Gastroesophageal sphincter (tissue), 4 donors: ENCODE measurements around the gene BHMT. TPM values are rescaled to one million over a fixed set of nuclear protein-coding genes. Genes with fewer than 3 reads are reported as not detected.

Source experiments
- ATAC-seq: fragments of 150-250 bp; one replicate; pipeline ENCODE4 v1.9.1; 2016; ENCODE audit warnings: mild to moderate bottlenecking, moderate library complexity
- H3K27ac ChIP-seq, 4 donors: fragments of 200-600 bp; sonication (generic) in 3 of 4; 1 replicate in 3 of 4; 2 replicates in 1 of 4; pipeline ENCODE4 v1.5.1; 2016 to 2019
- H3K27me3 ChIP-seq: fragments of 200-600 bp; sonication (generic); one replicate; pipeline ENCODE4 v1.5.1; 2019
- H3K36me3 ChIP-seq, 2 donors: fragments of 200-600 bp; sonication (generic); one replicate each; pipeline ENCODE4 v1.5.1; 2019; ENCODE audit warnings: control low read depth in 1 of 2
- H3K4me1 ChIP-seq, 3 donors: fragments of 200-600 bp; sonication (generic); 1 replicate in 2 of 3; 2 replicates in 1 of 3; pipeline ENCODE4 v1.5.1; 2016 to 2019; ENCODE audit warnings: control low read depth in 2 of 3
- H3K4me3 ChIP-seq, 2 donors: fragments of 200-600 bp; sonication (generic); one replicate each; pipeline ENCODE4 v1.5.1; 2019; ENCODE audit warnings: mild to moderate bottlenecking in 1 of 2, moderate library complexity in 1 of 2
- H3K9me3 ChIP-seq, 3 donors: fragments of 200-600 bp; sonication (generic); one replicate each; pipeline ENCODE4 v1.5.1; 2017 to 2019; ENCODE audit warnings: control low read depth in 2 of 3
- EP300 ChIP-seq: sonication (generic); formaldehyde crosslinking; IDR thresholded peaks from one replicate; pipeline ENCODE4 v1.6.1; 2017; ENCODE audit warnings: antibody characterized with exemption, mild to moderate bottlenecking
- POLR2A ChIP-seq, 2 donors: fragments of 450-650 bp; IDR thresholded peaks; one replicate each; pipeline ENCODE4 v1.6.1; 2017; ENCODE audit warnings: antibody characterized with exemption in 2 of 2, mild to moderate bottlenecking in 2 of 2, moderate library complexity in 1 of 2
- POLR2AphosphoS5 ChIP-seq: sonication (generic); formaldehyde crosslinking; IDR thresholded peaks from one replicate; pipeline ENCODE4 v1.6.1; 2017; ENCODE audit warnings: antibody characterized with exemption
- WGBS, 2 donors: methylation state at CpG; one replicate each; pipeline ENCODE4 v1.1.5; 2018; ENCODE audit warnings: low coverage in 1 of 2; 5-methylcytosine and 5-hydroxymethylcytosine counted together
- total RNA-seq, 4 donors: library from RNA; depleted of rRNA; stranded (reverse); fragments of >200 nt; gene quantifications; one replicate each; pipeline ENCODE4 v1.1.0, GENCODE V29; 2016
- TF ChIP-seq, protein P1 (sequence below), 4 experiments: fragments of 200-600 bp in 2 of 4; fragments of 450-650 bp in 2 of 4; sonication (generic) in 1 of 4; IDR thresholded peaks; one replicate each; pipeline ENCODE4 v1.5.1; 2017 to 2019; ENCODE audit warnings: antibody characterized with exemption in 4 of 4, mild to moderate bottlenecking in 2 of 4, moderate library complexity in 2 of 4

Gene BHMT
- total RNA-seq, 4 donors from 2014 or later = 1.9 to 10.8 (median 2.7) TPM; not detected in 1

DNA sequence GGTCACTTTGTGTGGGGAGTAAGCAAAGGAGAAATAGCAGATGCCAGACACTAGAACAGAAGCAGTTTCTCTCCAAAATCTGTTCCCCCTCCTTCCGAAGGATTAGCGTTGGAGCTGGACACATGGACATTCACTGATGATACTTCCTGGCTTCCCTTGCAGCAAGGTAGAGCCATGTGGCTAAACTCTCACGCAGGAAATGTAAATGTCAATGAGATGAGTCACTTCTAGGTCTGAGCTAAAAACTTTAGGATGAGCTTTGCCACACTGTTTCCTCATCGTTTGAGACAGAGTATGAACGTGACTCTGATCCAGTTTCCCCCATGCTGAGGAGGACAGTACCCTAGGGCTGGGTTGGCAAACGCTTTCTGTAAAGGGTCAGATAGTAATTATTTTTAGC, 37.0 kb upstream of the BHMT start:
- peaks cover 2% of the 10 kb centered on the region for H3K27me3 ChIP-seq
- no peak overlapping the region for H3K4me3 ChIP-seq
- peaks cover 0 to 10% (median 0%) of the 10 kb centered on the region in 3 donors for H3K9me3 ChIP-seq
- no peaks in the 10 kb centered on the region for H3K36me3 ChIP-seq
- TF ChIP-seq POLR2AphosphoS5 = no peak
- TF ChIP-seq, protein P1, sequence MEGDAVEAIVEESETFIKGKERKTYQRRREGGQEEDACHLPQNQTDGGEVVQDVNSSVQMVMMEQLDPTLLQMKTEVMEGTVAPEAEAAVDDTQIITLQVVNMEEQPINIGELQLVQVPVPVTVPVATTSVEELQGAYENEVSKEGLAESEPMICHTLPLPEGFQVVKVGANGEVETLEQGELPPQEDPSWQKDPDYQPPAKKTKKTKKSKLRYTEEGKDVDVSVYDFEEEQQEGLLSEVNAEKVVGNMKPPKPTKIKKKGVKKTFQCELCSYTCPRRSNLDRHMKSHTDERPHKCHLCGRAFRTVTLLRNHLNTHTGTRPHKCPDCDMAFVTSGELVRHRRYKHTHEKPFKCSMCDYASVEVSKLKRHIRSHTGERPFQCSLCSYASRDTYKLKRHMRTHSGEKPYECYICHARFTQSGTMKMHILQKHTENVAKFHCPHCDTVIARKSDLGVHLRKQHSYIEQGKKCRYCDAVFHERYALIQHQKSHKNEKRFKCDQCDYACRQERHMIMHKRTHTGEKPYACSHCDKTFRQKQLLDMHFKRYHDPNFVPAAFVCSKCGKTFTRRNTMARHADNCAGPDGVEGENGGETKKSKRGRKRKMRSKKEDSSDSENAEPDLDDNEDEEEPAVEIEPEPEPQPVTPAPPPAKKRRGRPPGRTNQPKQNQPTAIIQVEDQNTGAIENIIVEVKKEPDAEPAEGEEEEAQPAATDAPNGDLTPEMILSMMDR (IDR thresholded peaks at IDR 0.05) = no peak
- TF ChIP-seq EP300 = no peak
- no peak for TF ChIP-seq POLR2A (IDR thresholded peaks at IDR 0.05)
- WGBS, 2 donors = 65 to 75% methylated on average over 4 to 5 of the region's 6 CpGs
- no peak for ATAC-seq
- H3K27ac ChIP-seq = peak overlapping the region in 3 of 4 donors; percentile 75 to 77 (median 75)
- peaks cover 0 to 52% (median 6%) of the 10 kb centered on the region in 3 donors for H3K4me1 ChIP-seq

DNA sequence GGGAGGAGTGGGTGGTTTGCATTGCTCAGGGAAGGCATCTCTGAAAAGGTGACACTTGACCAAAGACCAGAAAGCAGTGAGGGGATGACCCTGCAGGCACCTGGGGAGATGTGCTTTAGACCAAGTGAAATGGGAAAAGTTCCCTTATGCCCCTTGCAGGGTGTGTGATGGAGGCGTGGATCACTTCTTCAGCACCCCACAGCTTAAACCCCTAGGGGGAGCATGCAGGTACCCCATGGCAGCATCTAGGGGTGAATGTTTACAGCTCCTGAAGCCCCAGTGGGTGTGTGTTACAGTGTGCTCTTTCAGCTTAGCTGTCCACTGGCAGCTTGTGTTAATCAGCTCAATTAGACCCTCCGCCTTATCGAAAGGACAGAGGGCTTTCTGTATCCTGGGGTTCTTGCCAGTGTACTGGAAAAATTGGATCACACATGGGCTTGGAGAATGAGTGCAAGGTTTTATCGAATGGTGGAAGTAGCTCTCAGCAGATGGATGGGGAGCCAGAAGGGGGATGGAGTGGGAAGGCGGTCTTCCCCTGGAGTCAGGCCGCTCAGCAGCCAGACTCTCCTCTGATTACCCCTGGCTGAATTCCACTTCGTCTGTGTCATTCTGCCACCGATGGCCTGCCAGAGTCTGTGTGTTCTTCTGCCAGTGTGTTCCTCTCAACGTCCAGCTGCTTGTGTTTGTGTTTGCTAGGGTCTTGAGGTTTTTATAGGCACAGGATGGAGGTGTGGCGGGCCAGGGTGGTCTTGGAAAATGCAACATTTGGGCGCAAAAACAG, 35.8 kb upstream of the BHMT start:
- Histone ChIP-seq H3K4me1 (peaks cover 0 to 40% (median 6%) of the 10 kb centered on the region in 3 donors), H3K9me3 (peaks cover 0 to 10% (median 0%) of the 10 kb centered on the region in 3 donors), H3K36me3 (peaks cover 0 to 8% of the 10 kb centered on the region in 2 donors), H3K27me3 (no peaks in the 10 kb centered on the region), H3K27ac (peak overlapping the region in 3 of 4 donors; percentile 75 to 77 (median 75)), H3K4me3 (no peak overlapping the region)
- 59 to 100% methylated on average over 3 to 5 of the region's 11 CpGs for WGBS, 2 donors
- no peak for TF ChIP-seq POLR2AphosphoS5
- TF ChIP-seq POLR2A (IDR thresholded peaks at IDR 0.05) = no peak
- TF ChIP-seq, protein P1 (IDR thresholded peaks at IDR 0.05) = no peak
- no peak for TF ChIP-seq EP300
- no peak for ATAC-seq

DNA sequence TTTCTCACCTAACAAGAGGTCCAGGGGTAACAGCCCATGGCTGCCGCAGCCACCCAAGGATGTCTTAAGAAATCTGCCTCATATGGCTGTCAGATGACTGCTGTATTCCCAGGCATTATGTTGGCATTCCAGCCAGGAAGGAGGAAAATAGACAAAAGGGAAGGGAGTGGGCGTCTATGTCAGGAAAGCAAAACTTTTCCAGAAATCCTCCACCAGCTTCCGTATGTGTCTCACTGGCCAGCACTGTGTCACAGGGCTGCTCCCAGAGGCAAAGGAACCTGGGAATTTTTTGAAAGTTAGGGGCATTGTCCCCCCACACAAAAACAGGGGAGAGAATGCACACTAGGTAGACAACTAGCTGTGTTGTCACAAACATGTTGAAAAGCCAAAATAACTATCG, 34.8 kb upstream of the BHMT start:
- H3K36me3 ChIP-seq = peaks cover 0 to 13% of the 10 kb centered on the region in 2 donors
- no peak for ATAC-seq
- TF ChIP-seq, protein P1 (IDR thresholded peaks at IDR 0.05) = no peak
- no peak for TF ChIP-seq POLR2A (IDR thresholded peaks at IDR 0.05)
- no peak for TF ChIP-seq EP300
- TF ChIP-seq POLR2AphosphoS5 = no peak
- H3K4me3 ChIP-seq = no peak overlapping the region
- H3K9me3 ChIP-seq = peaks cover 0 to 10% (median 0%) of the 10 kb centered on the region in 3 donors
- peak overlapping the region; percentile 9 to 77 (median 75) for H3K27ac ChIP-seq
- H3K27me3 ChIP-seq = no peaks in the 10 kb centered on the region
- WGBS, 2 donors = 33 to 53% methylated on average over 4 of the region's 4 CpGs
- peaks cover 0 to 39% (median 6%) of the 10 kb centered on the region in 3 donors for H3K4me1 ChIP-seq

DNA sequence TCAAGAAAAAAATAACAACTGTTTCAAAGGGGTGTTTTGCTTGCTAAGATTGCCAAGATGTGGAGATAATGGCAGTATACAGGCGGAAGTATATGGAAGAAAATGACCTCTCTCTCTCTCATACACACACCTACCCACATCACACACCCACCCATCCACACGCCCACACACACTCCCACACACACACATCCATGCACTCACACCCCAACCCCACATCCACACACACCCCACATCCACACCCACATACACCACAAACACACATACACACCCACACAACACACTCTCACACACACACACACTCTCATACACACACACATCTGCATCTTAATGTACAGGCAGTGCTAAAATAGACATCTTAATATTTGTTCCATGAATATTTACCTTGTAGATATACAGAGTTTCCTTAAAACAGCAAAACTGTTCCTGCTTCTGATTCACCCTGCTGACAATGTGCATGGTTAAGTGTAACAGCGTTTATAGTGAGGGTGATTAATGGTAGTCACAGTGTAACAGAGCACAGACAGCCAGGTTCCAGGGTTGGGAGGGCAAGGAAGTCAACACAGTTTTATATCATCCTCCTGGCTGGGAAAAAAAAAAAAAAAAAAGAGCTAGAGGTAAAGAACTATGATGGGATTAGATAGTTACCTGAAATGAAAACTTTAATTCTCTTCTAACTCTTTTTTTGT, 33.8 kb upstream of the BHMT start:
- peaks cover 0 to 10% (median 0%) of the 10 kb centered on the region in 3 donors for H3K9me3 ChIP-seq
- H3K4me1 ChIP-seq = peaks cover 0 to 39% (median 6%) of the 10 kb centered on the region in 3 donors
- no peak for ATAC-seq
- no peaks in the 10 kb centered on the region for H3K27me3 ChIP-seq
- TF ChIP-seq POLR2AphosphoS5 (no peak), POLR2A (IDR thresholded peaks at IDR 0.05) (no peak), EP300 (no peak)
- TF ChIP-seq, protein P1 (IDR thresholded peaks at IDR 0.05) = no peak
- H3K36me3 ChIP-seq = peaks cover 0 to 13% of the 10 kb centered on the region in 2 donors
- WGBS, 2 donors = 46 to 75% methylated on average over 3 of the region's 3 CpGs
- peak overlapping the region in 3 of 4 donors; percentile 70 to 77 (median 75) for H3K27ac ChIP-seq
- H3K4me3 ChIP-seq = no peak overlapping the region
